Muscle of back (tissue), 11 donors: Measurements from ENCODE around the gene HNRNPLL. TPM values are rescaled to one million over a fixed set of nuclear protein-coding genes. Genes with fewer than 3 reads are reported as not detected.
"Not testable (repeated sequence)": the region's sequence is repeated elsewhere in the genome, so short reads cannot be mapped to it uniquely, and the experiment has no call there.

Experiments used
- DNase-seq, 3 donors: peaks; one replicate each; pipeline versions ENCODE4 v3.0.0 to v3.0.0-alpha.2; 2013
- polyA plus RNA-seq, 10 donors: library from polyadenylated mRNA; unstranded; fragments of 120-200 nt; gene quantifications; one replicate each; pipeline ENCODE4 v1.2.1, GENCODE V29; 2013; ENCODE audit not compliant: insufficient read length in 10 of 10

HNRNPLL gene
- polyA plus RNA-seq, 10 donors, result 34.2 to 50.6 (median 38.6) TPM

DNA sequence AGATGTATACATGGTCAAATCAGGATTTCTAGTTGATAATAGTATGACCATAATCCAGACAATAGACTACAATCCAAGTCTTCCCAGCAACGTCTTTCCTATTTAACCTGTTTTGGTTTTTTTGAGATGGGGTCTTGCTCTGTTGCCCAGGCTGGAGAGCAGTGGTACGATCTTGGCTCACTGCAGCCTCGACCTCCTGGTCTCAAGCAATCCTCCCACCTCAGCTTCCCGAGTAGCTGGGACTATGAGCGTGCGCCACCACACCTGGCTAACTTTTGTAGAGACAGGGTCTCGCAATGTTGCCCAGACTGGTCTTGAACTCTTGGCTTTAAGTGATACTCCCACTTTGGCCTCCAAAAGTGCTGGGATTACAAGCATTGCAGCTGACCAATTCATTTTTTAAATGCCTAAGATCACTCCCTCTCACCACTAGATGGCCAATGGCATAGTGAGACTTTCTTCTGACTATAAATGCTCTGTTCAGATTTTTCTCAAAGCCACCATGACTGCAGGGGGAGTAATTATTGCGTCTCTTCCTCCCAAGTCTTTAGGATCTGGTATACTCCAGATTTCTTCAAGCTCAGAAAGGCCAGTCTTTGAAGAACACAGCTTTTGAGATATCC is 47.6 kb downstream of the HNRNPLL start:
- no peak for DNase-seq

DNA sequence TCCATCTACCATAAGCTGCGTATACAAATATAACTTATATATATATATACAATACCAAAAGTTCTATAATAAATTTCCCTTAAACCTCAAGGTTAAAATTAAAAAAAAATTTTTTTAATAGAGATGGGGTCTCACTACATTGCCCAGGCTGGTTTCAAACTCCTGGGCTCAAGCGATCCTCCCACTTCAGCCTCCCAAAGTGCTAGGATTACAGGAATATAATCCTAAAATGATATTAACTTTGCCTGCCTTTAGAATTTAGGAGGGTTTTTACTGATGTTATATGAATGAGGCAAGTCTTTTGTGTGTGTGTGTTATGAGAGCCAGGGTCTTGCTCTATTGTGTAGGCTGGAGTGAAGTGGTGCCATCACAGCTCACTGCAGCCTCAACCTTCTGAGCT is 49.2 kb downstream of the HNRNPLL start:
- no peak for DNase-seq

DNA sequence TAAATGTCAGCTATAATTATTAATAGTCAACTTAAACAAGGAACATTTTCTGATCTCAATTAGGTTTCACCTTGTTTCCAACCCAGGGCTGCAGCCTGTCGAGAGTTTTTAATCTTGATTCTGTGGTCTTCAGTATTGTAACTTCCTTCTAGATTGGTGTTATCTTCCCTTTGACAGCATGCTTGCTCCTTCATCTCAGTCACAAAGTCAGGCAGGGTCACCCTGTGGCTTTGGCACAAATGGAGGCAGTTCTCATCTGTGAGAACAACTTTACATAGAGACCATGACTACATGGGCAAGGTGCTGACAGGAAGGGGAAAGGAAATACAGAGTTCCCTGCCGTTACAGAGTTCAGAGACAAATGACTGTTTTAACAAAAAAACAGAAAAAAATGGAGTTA is 50.5 kb downstream of the HNRNPLL start:
- DNase-seq, result no peak

DNA sequence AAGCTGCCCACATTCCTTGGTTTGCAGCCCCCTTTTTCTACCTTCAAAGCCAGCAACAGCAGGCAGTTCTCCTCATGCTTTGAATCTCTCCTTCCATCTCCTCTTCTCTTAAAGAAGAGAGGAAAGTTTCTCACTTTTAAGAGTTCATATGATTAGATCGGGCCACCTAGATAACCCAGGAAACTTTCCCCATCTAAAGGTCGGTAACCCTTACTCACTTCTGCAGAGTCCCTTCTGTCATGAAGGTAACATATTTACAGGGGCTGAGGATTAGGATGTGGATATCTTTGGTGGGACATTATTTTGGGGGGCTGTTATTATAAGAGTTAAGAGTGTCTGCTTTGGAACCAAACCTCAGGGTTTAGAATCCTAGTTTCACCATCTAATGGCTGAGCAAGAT is 51.0 kb downstream of the HNRNPLL start:
- DNase-seq, result no peak

DNA sequence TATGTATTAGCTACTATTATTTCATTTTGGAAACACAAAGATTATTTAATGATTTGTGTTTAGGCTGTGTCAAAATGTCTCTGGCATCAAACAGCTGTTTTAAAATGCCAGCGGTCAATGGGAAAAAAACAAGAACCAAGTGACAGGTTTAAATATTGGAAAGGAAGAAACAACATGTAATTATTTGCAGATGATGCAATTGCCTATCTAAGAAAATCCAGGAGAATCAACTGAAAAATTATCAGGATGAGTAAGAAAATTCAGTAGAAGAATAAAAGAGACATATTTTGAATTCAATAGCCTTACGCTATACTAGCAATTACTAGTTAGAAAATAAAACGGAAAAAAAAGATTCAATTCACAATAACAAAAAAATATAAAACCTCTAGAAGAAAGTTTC is 51.6 kb downstream of the HNRNPLL start:
- DNase-seq, result no peak

DNA sequence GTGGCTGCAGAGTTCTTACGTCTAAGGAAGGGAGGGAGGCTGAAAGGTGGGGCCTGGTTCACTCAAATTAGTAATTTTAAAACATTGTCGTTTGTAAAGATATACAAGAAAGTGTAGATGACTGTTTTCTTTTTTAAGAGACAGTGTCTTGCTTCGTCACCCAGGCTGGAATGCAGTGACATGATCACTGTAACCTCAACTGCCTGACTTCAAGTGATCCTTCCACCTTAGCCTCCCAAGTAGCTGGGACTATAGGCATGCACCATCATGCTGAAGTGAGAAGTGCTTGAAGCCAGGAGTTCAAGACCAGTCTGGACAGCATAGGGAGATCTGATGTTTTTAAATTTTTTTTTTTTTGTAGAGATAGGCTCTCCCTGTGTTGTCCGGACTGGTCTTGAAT is 52.9 kb downstream of the HNRNPLL start:
- no peak for DNase-seq

DNA sequence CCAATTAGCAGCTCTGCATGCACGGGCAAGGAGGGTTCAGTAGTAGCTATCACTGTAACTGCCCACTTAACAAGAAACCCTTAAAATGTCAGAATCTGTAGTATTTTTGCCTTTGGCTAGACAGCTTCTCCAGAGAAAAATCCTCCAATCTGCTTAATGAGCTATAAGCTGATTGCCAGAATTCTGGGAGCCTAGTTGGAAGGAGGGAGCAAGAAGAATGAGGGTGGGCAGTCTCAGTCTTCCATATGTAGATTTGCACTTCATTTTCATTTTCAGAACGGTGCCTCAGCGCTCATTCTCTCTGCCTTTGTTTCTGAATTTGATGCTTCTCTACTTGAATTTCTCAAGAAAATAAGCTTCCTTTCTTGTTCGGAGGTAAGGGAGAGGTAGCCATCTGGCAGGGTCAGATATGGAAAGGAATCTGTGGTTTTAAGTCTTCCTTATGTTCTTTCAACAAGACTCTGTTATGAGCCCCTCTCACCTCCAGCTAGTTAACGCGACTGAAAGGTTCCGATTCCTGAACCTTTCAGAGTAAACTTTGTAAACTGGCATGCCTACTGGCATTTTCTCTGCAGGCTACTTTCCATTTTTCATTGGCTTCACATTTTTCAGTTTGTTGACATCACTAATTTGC is 53.5 kb downstream of the HNRNPLL start:
- DNase-seq, result no peak

DNA sequence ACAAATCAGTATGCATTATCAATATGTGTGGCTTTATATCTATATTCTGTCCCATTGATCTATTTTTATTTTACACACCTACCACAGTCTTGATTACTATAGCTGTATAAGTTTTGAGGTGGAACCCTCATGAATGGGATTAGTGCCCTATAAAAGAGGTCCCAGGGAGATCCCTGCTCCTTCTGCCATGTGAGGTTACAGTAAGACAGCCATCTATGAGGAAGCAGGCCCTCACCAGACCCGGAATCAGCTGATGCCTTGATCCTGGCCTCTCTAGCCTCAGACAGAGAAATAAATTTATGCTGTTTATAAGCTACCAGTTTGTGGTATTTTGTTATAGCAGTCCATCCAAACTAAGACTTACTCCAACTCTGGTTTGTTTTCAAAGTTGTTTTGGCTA is 54.9 kb downstream of the HNRNPLL start:
- DNase-seq, result no peak

DNA sequence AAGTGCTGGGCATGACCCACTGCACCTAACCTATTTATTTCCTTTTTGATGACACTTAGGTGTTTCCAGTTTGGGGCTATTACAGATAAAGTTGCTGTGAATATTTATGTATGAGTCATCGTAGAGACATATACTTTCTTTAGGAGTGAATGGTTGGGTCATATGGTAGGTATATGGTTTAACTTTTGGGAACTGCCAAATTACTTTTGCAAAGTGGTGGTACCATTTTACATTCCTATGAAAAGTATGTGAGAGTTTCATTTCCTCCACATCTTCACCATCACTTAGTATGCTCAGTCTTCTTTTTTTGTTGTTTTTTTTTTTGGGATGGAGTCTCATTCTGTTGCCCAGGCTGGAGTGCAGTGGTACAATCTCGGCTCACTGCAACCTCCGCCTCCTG is 56.1 kb downstream of the HNRNPLL start:
- no peak for DNase-seq

DNA sequence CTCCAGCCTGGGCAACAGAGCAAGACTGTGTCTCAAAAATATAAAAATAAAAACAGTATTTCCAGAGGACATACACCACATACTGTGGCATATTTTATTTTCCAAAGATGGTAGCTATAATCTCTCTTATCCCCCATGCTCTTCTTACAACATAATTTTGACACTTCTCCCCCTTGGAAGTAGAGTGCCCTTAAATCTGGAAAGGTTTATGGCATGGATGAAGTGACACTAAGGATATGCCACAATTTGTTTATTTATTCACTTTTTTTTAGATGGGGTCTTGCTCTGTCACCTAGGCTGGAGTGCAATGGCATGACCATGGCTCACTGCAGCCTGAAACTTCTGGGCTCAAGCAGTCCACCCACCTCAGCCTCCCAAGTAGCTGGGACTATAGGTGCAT is 56.7 kb downstream of the HNRNPLL start:
- no peak for DNase-seq

DNA sequence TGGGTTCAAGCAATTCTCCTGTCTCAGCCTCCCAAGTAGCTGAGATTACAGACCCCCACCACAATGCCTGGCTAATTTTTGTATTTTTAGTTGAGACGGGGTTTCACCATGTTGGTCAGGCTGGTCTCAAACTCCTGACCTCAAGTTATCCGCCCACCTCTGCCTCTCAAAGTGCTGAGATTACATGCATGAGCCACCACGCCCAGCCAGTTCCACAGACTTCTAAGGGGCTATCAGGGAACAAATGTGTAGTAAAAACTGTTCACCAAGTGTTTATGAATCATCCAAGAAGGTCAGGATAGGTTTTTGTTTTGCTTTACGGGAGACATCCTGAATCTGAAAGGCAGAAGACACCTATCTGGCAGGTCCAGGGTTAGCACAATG is 60.5 kb downstream of the HNRNPLL start:
- not testable (repeated sequence) for DNase-seq

DNA sequence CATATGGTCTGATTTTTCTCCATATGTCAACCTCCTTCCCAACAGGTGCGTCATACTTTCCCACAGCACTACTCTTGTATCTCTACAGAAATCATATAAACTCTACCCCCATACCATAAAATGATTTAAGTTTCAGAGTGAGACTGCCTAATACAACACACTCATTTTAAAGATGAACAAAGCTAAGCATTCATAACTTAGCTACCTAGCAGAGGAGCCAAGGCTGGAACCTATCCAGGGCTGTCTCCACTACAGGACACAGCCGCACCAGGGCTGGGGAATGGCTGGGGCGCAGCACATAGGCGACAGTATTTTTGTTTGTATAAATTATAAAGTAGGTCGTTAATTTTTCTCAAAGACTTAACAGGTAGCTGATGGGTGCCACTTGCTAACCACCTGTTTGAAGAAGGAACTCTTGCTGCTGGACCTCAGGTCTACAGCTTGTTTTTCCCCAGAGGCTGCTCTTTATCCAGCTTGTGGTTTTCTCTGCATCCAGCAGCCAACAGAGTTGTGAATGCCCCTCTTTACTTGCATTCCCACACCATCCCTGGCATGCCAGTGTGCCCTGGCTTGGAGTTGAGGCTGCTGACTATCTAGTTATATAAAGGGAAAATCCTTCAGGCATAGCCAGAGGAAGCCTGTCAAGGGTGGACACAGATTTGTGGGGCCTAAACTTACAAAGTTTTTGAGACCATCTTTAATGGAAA is 62.0 kb downstream of the HNRNPLL start:
- DNase-seq, result no peak

DNA sequence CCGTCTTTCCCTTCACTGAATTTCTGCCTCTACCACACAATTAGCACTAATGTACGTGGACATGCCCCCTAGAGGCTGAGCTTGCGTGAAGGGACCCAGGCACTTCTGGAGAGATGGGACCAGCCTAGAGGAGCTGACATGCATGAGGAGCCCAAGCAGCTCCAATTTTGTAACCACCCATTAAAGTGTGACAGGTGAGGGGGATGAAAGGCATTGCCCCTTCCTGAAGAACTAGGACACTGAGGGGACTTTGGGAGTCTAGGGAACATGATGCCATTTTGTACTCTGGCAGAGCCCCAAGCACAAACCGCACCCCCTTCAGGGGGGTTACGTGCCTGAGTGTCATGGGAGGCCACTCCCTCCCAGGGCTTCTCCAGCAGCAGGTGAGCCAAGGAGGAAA is 63.6 kb downstream of the HNRNPLL start:
- no peak for DNase-seq

DNA sequence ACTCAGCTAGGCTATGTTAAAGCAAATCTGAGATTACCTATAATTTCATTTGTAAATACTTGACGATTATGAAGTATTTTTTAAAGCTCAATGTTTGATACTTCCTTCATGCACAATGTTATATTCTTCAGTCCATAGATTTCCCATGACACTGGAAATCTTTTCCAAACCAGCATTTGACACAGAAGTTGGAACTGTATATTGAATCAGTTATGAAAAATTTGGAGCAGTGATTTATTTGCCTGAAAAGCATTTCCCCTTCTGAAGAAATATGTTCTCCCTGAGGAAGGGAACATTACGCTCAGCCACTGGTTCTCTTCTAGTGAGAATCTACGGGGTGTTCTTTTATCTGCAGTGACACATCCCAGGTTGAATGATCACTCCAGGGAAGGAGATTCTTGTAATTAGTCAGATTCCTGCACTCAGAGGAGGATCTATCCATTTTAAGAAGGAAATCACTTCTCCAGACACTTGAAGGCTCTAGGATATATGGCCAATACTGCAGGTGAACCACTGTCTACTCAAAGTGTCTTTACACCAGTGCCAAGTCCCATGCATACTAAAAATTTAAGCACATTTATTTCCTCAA is 64.7 kb downstream of the HNRNPLL start:
- DNase-seq, result no peak

DNA sequence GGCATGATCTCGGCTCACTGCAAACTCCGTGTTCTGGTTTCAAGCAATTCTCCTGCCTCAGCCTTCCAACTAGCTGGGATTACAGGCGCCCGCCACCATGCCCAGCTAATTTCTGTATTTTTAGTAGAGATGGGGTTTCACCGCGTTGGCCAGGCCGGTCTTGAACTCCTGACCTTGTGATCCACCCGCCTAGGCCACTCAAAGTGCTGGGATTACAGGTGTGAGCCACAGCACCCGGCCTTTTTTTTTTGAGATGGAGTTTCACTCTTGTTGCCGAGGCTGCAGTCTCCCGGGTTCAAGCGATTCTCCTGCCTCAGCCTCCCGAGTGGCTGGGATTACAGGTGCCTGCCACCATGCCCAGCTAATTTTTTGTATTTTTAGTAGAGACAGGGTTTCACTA is 65.4 kb downstream of the HNRNPLL start:
- not testable (repeated sequence) for DNase-seq

DNA sequence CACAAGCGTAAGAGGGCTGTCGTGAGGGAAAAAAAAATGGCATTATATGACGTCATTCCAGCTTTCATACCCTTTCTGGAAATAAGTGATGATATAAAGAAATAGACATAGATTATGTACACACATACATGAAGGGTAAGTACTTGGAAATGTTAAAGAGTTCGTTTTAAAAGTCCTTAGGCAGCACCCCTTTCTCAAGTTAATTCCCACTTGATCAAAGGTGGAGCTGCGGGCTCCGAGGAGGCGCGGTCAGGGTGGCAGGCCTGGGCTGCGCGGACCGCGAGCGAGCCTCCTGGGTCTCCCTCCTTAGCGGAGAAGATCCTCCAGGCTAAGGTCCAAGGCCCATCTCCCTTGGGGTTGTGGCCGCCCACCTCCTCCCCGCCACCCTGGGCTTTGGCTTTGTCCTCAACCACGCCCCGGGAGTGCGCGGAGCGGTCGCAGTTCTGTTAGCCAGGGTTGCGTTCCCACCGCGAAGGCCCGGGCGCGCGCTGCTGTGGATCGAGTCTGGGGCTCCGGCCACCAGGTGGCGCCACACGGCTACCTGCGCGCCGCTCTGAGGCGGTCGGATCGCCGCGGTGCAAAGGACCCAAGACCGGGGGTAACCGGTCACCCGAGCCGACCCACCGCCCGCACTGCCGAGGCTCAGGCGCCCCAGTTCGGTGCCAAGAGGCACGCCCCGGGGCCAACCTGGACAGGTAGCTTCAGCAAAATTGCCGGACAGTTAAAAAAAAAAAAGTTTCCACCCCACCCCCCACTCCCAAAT is 66.8 kb downstream of the HNRNPLL start:
- DNase-seq, result peak; percentile 54 to 91 (median 86)

DNA sequence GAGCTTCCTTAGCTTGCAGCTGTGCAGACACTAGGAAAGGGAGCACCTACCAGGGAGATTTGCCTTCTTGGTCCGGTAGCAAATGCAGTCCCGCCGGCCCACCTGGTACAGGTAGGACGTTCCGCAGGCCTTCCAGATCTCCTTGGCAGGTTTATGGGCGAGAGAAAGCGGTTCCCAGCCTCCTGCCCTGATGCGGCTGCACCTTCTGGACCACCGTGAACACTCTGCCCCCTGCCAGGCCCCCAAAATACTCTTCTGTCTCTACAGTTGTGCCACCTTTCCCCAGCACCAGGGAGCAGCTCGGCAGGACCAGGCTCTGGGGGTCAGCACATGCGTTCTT is 67.4 kb downstream of the HNRNPLL start:
- DNase-seq, result no peak

DNA sequence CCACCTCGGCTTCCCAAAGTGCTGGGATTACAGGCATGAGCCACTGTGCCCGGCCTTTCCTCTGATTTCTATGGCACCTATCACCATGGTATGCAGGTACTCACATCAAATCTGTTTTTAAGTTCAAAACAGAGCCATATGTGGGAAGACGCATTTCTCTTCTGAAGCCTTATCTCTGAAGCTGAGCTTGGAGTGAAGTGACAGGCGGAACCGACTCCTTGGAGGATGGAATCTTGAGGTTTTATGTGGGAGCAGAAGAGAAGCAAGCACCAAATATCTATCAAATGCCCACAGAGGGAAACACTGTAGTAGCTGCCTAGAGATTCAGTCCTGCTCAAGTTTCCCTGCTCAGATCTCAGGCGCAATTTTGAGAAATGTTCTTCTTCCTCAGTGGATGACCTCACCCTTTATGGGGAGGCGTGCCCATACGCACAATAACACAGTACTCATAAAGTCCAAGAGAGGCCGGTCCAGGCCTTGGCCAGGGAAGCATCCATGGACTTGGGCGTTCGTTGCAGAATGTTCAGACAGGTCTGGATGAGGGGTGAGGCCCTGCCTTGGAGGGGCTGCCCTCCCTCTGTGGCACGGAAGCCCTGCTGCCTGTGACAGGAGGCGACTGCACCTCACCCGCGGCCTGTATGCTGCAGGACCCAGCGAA is 67.9 kb downstream of the HNRNPLL start:
- DNase-seq, result peak in 1 of 3 donors; percentile 34

DNA sequence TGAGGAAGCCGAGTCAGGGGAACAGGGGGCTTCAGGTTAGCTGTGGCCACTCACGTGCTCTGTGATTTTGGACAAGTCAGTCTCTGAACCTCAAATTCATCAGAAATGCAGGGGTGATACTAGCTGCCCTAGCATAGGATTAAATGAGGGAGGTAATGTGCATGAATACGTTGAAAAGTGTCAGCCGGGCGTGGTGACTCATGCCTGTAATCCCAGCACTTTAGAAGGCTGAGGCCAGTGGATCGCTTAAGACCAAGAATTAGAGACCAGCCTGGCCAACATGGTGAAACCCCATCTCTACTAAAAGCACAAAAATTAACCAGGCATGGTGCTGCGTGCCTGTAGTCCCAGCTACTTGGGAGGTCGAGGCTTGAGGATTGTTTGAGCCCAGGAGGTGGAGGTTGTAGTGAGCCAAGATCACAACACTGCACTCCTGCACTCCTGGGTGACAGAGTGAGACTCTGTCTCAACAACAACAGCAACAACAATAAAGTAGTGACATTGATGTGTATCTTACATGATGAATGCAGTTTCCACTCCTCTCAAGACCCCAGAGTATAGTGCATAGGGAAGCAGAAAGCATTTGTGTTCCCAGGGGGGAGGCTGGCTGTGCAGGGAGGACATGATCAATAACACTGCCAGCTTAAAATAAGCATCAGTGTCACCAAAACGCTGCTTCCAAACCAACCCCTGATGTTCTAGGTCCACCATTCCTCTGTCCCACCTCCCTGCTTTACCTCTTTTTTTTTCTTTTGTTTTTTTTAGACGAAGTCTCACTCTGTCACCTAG is 68.8 kb downstream of the HNRNPLL start:
- DNase-seq, result no peak

DNA sequence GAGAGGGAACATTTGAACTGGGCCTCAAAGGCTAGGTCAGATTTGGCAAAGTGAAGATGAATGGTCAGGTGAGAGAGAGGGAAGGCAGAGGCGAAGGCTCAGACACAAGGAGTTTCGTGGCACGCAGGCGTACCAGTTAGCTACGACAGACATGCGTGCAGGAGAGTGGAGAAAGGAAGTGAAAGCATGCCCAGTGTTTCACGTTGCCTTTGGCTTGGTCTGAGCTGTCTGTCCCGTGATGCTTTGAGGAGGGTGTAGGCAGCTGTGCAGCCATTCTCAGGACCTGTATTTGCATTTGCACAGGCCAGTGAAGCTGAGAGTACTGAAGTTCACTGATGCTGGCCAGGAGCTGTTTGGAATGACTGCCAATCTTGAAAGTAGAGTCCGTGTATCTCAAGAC is 69.5 kb downstream of the HNRNPLL start:
- peak in 1 of 3 donors; percentile 34 for DNase-seq

DNA sequence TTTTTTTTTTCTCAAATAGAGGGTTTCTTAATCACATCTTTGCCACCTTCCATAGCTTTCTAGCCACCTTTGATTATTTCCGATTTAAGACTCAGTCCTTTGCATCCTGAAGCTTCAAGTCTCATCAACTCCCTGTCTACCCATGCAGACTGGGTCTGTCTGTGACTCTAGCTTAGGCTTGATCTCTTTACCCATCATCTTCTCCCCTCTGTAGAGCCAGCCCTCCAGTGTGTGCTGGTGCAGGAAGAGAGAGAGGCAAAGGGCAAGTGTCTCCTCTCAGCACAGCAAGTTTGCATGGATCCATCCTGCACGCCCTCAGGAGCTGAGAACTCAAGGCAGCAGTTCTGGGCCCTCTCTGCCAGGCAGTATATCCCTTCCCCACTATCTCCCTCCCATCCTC is 70.4 kb downstream of the HNRNPLL start:
- no peak for DNase-seq
